PFSK-1 (cell line): ENCODE data around the gene ZNF213.

Experiments
- FOXP2 ChIP-seq: optimal IDR thresholded peaks from 2 replicates; pipeline ENCODE3; 2011; ENCODE audit warnings: borderline replicate concordance, control low read depth, inconsistent platforms; ENCODE audit not compliant: insufficient read depth; ENCODE audit errors: extremely low read length, extremely low read depth
- POLR2AphosphoS5 ChIP-seq: IDR thresholded peaks from 2 replicates; pipeline ENCODE4 v1.6.1; 2012; ENCODE audit warnings: low read depth, mild to moderate bottlenecking, control low read depth, low read length, moderate library complexity
- REST ChIP-seq, 2 experiments: IDR thresholded peaks; 2 replicates each; pipeline versions ENCODE4 v1.6.1 to v1.8.0; 2011 to 2012; ENCODE audit warnings: low read depth in 2 of 2, low read length in 2 of 2, control low read depth in 1 of 2, inconsistent platforms in 1 of 2, mild to moderate bottlenecking in 1 of 2, moderate library complexity in 1 of 2; ENCODE audit not compliant: insufficient read depth in 1 of 2
- SIN3A ChIP-seq: IDR thresholded peaks from 2 replicates; pipeline ENCODE4 v1.6.1; 2012; ENCODE audit warnings: mild to moderate bottlenecking, low read length, moderate library complexity, borderline replicate concordance; ENCODE audit not compliant: insufficient read depth
- TAF1 ChIP-seq: IDR thresholded peaks from 2 replicates; pipeline ENCODE4 v1.6.1; 2012; ENCODE audit warnings: low read length, control low read depth, borderline replicate concordance; ENCODE audit not compliant: insufficient read depth

ZNF213 gene

DNA sequence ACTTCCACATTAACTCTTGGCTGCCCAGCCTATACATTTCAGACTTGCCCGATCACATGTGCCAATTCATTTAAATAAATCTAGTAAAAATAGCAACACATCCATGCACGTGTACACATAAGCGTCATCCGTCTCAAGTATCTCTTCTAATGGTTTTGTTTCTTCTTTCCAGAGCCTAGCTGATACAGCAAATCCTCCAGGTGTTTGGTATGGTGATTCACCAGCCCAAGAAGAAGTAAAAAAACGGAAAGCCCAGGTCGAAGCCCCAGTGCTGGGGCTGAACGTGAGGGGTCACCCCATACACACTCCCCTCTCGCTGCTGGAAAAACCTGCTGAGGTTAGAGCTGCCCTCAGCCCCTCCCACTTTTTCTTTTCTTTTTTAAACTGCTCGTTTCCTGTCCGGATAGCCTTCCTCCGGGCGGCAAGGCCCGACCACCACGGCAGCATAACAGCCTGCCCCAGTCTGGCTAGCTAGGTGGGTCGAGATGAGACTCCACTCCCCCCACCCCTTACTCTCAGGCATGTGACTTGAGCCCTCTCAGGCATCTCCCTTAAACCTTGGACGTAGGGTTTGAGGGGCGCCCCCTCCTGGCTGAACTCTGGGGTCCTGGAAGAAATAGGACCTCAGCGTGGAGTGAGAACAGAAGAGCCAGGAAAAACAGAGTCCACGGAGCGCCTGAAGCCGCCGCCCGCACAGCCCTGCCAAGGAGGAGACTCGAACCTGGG lies 39.2 kb downstream of the ZNF213 start:
- no peak for TF ChIP-seq FOXP2
- TF ChIP-seq TAF1: no peak
- TF ChIP-seq SIN3A: no peak
- TF ChIP-seq POLR2AphosphoS5: no peak
- TF ChIP-seq REST (IDR thresholded peaks at IDR 0.05; ENCODE audit: insufficient read depth in 1 of 2, low read depth in 2 of 2, low read length in 2 of 2): no peak

DNA sequence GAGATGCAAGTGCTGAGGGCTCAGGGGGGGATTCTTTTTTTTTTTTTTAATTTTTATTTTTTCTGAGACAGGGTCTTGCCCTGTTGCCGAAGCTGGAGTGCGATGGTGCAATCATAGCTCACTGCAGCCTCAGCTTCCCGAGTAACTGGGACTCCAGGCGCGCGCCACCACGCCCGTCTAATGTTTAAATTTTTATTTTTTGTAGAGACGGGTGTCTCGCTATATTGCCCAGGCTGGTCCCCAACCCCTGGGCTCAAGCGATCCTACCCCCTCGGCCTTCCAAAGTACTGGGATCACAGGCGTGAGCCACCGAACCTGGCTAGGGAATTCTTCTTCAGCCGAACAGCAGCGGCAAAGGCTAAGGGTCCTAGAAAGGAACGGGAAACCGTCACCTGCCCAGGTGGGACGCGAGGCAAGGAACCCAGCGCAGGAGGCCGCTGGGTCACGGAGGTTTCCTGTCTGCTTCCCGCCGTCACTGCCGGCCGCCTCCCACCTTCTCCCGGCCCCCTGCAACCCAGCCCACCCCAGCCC lies 39.9 kb downstream of the ZNF213 start:
- no peak for TF ChIP-seq SIN3A
- TF ChIP-seq FOXP2: no peak
- TF ChIP-seq POLR2AphosphoS5: no peak
- TF ChIP-seq REST (IDR thresholded peaks at IDR 0.05; ENCODE audit: insufficient read depth in 1 of 2, low read depth in 2 of 2, low read length in 2 of 2): no peak
- no peak for TF ChIP-seq TAF1

DNA sequence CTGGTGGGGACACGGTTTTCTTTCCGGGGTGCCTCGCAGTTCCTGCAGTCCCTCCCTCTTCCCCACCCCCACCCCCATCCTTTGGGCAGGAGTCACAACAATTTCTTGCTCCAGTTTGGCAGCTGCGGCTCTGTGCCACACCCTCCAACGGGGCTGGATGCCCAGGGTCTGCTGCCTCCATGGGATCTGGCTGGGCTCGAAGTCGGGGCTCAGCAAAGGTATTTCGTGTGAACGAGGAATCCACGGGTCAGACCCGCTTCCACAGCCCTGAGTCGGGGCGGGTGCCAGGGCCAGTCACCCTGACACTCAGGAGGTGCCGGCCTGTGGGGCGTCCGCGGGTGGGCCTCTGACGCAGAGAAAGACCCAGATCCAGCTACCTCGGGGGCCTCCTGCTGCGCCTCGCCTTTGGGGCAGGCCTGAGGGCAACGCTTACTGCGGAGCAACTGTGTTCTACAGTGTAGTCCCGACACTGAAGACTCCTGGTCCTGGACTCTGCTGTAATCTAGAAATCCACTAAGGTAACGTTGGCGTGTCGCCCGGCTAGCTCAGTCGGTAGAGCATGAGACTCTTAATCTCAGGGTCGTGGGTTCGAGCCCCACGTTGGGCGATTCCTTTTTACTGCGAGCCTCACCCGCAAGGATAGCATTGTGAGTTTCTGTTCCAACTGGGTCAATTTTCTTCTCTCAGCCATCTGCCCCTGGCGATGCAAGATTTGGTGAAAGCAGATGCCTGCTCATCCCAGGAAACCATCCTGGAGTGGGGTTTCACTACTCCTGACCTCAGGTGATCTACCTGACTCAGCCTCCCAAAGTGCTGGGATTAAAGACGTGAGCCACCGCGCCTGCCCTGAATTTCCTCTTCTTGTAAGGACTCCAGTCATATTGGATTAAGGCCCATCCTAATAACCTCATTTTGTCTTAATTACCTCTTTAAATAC lies 40.6 kb downstream of the ZNF213 start:
- TF ChIP-seq TAF1 (no peak), FOXP2 (no peak), REST (IDR thresholded peaks at IDR 0.05; ENCODE audit: insufficient read depth in 1 of 2, low read depth in 2 of 2, low read length in 2 of 2) (no peak), SIN3A (no peak), POLR2AphosphoS5 (no peak)

DNA sequence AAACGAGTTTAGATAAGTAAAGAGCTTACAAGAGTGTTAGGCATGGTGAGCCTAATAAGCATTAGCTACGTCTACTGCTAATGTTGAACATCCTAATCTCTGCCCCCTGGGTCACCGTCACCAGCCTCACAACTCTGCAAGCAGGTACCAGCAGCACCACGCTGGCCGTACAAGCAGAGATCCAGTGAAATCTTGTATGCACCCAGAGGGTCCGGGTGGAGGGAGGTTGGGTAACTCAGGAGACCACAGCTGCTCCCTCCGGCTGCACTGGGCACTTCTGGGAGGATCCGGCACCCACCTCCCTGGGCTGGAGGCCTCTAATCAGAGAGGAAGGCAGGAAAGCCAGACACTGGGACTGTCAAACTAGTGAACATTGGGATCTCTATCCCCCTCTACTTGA lies 44.8 kb downstream of the ZNF213 start:
- no peak for TF ChIP-seq FOXP2
- no peak for TF ChIP-seq SIN3A
- no peak for TF ChIP-seq TAF1
- no peak for TF ChIP-seq REST (IDR thresholded peaks at IDR 0.05; ENCODE audit: insufficient read depth in 1 of 2, low read depth in 2 of 2, low read length in 2 of 2)
- TF ChIP-seq POLR2AphosphoS5: no peak
